Measurements from ENCODE around the gene EFHD2.
"Not testable (repeated sequence)": the region's sequence is repeated elsewhere in the genome, so short reads cannot be mapped to it uniquely, and the experiment has no call there.

The EFHD2 gene

DNA sequence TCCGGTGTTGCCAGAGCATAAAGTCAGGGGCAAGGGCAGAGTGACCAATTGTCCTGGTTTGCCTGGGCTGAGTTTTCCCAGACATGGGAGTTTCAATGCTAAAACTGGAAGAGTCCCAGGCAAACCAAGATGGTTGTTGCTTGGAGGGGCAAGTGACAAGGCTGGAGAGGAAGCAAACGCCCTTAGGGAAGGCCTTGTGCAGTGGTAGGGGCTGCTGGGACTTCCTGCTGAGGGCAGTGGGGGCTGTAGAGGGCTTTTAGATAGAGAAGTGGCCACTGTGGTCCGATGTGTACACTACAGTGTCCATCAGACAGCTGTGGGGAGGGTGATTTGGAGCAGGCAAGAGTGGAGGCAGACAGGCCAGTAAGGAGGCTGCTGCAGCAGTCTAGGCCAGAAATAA is 39.9 kb downstream of the EFHD2 start:
- in situ Hi-C loops (cut with MboI; ENCODE audit: low sequenced_read_pairs) = no loop called here

DNA sequence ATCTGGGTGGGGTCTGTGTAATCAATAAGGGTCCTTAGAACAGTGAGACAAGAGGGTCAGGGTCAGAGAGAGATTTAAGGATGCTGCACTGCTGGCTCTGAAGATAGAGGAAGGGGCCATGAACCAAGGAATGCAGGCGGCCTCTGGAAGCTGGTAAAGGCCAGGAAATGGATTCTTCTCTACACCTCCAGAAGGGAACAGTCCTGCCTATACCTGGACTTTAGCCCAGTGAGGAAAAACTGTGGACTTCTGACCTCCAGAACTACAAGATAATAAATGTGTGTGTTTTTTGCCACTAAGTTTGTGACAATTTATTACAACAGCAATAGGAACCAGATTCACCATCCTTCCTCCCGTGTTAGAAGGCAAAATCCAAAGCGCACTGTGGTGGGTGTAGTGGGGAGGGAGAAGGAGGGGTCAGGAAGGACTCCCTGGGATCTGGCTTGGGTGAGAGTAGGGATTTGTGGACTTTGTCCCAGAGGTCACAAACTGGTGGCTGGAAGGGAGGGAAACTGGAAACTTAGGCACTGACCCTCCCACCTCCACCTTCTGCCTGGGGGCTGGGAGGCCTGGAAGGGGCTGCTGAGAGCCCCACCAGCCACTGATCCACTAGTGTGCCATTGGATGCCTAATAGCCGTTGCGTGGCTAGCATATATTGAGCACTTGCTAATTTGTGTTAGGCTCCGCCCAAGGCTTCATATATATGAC is 41.5 kb downstream of the EFHD2 start:
- in situ Hi-C loops (cut with MboI; ENCODE audit: low sequenced_read_pairs) = no loop called here

DNA sequence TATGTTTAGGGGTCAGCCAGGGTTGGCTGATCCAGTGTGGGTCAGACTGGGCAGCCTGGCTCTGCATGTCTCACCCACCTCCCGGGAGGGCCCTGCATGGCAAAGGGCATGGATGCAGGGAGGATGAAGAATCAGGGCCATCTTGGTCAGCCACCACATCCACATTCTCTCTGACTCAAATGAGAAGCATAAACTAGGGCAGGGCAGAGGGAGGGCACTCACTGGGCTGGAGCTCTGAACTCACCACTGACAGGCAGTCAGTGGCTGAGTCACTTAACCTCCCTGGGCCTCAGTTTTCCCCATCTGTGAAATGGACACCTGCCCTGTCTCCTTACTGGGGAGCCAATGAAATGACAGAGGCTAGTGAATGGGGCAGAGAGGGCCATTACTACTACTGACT is 42.5 kb downstream of the EFHD2 start:
- in situ Hi-C loops (cut with MboI; ENCODE audit: low sequenced_read_pairs) = no loop called here

DNA sequence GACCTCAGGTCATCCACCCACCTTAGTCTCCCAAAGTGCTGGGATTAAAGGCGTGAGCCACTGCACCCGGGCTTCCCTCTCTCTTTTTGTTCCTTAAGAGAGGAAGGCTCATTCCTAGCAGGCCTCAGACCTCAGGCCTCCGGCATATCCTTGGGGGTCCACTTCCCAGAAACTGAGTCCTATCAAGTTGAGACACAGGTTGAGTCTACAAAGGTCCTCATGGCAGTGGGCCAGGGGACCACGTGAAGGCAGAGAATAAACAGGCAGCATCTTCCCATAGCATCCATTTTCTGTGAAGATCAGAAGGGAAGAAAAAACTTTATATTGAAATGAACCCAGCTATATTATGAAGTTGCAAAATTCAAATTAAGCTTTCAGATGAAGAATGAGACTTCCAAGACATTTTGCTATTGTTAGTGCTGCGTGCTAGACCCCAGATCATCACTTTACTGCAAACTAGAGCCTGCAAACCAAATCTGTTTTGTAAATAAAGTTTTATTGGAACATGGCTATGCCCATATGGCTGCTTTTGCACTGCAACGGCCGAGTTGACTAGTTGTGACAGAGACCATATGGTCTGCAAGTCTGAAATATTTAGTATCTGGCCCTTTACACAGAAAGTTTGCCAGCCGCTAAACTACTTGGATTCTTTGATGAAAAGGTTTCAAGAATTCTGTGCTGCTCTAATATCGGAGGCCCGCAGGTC is 43.3 kb downstream of the EFHD2 start:
- in situ Hi-C loops (cut with MboI; ENCODE audit: low sequenced_read_pairs) = no loop called here

DNA sequence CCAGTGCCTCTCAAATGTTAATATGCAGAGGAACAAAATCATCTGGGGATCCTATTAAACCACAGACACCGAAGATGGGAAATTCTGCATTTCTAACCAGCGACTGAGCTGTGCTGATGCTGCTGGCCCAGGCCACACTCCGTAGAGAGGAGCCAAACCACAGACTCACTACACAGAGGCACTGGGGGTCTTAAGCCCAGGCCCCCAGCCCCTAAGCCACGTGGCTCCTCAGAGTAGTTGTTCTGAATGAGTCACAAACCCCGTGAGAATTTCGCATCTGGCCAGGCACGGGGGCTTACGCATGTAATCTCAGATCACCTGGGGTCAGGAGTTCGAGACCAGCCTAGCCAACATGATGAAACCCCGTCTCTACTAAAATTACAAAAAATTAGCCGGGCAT is 44.0 kb downstream of the EFHD2 start:
- in situ Hi-C loops (cut with MboI; ENCODE audit: low sequenced_read_pairs) = no loop called here

DNA sequence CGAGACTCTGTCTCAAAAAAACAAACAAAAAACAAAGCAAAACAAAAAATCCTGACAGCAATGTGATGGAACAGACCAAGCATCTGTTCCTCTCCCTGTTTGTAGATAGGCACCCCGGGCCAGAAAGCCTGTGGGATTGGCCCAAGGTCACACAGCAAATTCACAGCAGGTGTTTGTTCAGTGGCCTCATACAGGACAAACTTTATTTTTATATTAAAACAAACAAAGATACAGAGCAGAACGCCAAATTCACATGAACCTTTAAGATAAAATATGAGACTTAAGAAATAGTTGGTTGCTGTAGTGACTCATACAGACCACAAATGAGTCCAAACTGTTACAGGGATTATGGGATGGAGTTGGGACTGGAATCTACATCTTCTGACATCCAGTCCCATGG is 44.6 kb downstream of the EFHD2 start:
- in situ Hi-C loops (cut with MboI; ENCODE audit: low sequenced_read_pairs) = no loop called here

DNA sequence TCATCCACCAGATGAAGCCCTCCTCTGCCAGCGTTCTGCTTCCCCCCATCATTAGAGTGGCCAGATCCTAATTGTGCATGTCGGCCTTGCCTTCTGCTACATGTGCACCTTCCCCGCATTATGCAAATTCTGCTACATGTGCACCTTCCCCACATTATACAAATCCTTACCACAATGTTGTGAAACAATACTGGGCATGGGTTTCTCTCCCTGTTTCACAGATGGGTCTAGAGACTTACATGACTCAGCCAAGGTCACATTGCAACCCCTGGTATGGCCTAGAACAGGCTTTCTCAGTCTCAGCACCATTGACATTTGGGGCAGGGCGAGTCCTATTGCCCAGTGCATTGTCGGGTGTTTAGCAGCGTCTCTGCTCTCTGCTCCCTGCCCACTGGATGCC is 45.8 kb downstream of the EFHD2 start:
- in situ Hi-C loops (cut with MboI; ENCODE audit: low sequenced_read_pairs) = no loop called here

DNA sequence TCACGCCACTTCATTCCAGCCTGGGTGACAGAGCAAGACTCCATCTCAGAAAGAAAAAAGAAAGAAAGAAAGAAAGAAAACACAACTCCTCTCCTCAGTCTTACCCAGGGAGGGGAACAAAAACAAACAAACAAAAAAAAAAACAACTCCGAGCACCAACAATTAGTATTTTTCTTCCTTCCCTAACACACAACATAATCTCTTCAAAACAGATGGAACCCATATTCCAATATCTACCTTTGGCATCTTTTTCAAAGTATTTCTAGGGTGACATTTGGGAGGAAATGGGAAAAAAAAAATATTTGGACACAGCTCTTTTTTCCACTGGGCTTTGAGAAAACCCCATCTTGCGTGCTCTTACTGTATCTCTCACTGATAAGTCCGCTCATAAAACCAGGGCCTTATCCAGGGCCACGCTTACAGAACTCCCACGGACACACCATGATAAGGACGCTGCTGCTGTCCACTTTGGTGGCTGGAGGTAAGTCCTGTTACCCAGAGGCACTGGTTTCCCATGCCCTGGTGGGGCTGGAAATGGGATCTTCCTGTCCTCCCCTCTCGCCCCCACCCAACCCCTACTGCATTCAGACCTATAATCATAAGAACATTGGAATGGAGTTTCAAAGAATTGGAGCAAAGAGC is 46.7 kb downstream of the EFHD2 start, which contains the start of gene CELA2A:
TSS of gene CELA2A (plus strand) at position 420 of the 642 bp plus-strand sequence. CDS start at position 442, 22 bp downstream.
- in situ Hi-C loops (cut with MboI; ENCODE audit: low sequenced_read_pairs) = no loop called here

DNA sequence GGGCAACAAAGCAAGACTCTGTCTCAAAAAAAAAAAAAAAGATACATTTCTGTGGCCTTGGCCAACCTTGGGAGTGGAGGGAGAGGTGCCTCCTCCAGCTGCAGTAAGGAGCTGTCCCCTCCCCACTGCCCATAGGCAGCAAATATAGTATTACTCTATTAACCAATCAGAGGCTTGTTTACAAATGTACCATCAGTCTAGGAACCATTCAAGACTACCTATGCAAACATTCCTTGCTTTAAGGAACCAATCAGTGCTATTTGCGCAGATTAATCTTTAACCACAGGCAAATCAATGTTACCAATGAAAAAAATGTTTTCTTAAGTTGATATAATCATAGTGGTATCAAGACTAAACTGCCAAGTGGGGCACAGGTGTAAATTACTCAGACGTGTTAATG is 47.9 kb downstream of the EFHD2 start:
- in situ Hi-C loops (cut with MboI; ENCODE audit: low sequenced_read_pairs) = no loop called here

DNA sequence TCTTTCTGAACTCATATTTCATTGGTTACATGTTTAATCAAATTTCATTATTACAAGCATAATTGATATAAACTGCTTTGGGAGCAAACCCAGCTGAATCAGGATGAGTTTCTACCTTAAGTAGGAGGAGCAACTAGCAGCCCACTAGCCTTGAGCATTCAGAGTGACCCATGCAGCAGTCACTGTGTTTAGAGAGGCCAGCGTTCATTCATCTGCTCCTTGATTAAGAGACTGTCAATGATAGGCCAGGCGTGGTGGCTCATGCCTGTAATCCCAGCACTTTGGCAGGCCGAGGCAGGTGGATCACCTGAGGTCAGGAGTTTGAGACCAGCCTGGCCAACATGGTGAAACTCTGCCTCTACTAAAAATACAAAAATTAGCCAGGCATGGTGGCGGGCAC is 48.7 kb downstream of the EFHD2 start:
- in situ Hi-C loops (cut with MboI; ENCODE audit: low sequenced_read_pairs) = not testable (repeated sequence)

DNA sequence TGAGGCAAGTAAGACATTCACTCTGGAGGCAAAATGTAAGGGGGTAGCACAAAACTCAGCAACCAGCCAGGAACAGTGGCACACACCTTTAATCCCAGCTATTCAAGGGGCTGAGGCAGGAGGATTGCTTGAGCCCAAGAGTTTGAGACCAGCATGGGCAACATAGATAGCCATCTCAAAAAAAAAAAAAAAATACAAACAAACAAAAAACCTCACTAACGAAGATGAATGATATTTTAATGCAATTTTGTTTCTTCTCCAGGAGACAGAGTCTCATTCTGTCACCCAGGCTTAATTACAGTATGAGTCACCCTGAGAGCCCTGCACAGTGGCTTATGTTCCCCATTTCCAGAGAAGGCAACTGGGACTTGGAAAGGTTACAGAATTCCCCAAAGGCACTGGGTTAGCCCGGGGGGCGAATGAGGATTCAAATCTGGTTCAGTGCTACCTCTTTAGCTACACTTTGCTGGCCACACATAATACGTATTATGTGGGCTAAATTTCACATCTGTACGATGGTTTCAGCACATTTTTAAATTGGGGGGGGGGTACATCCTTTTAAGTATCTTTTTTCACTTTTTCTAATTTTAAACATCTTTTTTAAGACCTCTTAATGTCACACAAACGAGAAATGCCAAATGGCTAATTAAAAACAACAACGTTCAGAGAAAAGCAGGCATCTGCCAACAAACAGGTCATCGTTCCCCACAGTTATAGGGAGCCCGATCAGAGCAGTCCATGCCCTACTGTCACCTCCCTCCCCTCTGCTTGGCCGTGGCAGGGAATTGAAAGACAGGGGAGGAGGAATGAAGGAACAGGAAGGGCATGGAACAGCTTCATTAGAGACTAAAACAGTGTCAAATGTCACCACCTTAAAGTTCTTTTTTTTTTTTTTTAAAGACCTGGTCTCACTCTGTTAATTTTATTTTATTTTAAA is 50.4 kb downstream of the EFHD2 start:
- in situ Hi-C loops (cut with MboI; ENCODE audit: low sequenced_read_pairs) = no loop called here

DNA sequence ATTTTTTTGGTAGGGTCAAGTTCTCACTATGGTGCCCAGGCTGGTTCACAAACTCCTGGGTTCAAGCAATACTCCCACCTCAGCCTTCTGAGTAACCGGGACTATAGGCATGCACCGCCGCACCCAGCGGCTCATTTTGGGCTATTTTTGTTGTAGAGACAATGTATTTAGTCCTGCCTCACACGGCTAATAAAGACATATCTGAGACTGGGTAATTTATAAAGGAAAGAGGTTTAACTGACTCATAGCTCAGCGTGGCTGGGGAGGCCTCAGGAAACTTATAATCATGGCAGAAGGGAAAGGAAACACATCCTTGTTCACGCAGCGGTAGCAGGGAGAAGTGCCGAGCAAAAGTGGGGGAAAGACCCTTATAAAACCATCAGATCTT is 51.0 kb downstream of the EFHD2 start:
- in situ Hi-C loops (cut with MboI; ENCODE audit: low sequenced_read_pairs) = no loop called here

DNA sequence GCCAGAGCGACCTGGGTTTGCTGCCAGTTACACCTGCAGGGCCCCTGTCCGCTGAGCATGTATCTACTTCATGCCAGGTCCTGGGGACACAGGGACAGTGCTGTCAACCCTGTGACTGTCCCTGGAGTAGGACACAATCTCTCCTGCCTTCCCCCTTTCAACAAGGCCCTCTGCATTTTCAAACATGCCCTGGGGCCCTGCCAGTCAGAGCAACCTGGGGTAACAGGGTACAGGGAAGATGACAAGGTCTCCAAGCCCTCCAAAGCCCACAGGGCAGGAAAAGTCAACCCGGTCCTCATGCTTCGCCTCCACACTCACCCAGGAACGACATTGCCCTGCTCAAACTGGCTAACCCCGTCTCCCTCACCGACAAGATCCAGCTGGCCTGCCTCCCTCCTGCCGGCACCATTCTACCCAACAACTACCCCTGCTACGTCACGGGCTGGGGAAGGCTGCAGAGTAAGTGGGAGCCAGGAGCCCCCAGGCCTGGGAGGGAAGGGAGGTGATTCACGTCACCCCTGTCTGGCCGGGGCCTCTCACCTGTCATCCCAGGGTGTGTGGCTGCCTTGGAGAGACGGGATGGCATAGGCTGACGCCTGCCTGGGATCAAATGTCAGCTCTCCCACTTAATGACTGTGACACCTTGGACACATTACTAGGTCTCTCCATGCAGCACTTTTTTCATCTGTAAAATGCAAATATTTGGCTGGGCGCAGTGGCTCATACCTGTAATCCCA is 53.5 kb downstream of the EFHD2 start:
- in situ Hi-C loops (cut with MboI; ENCODE audit: low sequenced_read_pairs) = not testable (repeated sequence)

DNA sequence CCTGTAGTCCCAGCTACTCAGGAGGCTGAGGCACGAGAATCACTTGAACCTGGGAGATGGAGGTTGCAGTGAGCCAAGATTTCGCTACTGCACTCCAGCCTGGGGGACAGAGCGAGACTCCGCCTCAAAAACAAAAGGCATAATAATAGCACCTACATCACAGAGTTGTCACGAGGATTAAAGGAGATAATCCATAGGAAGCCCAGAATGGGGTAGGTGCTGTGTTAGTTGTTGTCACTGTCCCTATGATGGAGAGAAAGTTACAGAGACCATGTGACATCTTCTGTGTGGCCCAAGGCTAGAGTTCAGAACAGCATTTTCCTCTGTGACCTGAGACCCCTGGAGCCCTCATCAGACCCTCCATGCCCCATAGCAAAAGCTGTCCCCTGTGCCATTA is 54.2 kb downstream of the EFHD2 start:
- in situ Hi-C loops (cut with MboI; ENCODE audit: low sequenced_read_pairs) = not testable (repeated sequence)

DNA sequence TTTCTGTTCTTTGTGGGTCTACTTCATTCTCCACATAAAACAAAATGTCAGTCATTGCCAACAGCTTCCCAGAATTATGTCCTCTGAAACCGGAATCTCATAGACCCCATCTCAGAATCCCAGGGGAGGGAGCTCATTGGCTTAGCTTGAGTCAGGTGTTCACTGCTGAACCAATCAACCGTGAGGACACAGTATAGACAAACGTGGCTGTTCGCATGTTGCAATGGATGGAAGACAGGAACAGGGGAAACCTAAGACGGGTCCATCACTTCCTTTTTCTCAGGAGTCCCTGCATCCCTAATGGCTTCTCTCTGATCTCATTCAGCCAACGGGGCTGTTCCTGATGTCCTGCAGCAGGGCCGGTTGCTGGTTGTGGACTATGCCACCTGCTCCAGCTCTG is 56.0 kb downstream of the EFHD2 start:
- in situ Hi-C loops (cut with MboI; ENCODE audit: low sequenced_read_pairs) = no loop called here

DNA sequence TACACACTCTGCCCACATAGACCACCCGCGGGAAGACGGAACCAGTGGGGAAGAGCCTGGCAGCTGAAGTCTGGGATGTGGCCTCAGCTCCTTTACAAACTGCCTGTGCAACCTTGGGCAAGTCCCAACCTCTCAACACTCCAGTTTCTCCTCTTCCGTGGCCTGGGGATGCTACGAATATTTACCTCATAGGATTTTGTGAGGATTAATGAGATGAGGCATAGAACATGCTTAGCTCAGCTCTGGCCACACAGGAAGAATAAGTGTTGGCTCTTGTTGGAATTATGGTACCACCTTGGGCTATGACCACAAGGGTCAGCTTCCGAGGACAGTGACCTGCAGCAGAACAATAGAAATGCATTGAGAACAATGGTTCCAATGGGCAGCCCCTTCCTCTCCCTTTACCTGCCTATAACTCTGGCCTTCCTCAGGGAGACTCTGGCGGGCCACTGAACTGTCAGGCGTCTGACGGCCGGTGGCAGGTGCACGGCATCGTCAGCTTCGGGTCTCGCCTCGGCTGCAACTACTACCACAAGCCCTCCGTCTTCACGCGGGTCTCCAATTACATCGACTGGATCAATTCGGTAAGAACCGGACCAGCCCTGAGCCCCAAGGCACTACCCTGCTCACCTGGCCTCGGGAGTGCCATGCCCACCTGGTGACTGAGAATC is 57.4 kb downstream of the EFHD2 start:
- in situ Hi-C loops (cut with MboI; ENCODE audit: low sequenced_read_pairs) = not testable (repeated sequence)

DNA sequence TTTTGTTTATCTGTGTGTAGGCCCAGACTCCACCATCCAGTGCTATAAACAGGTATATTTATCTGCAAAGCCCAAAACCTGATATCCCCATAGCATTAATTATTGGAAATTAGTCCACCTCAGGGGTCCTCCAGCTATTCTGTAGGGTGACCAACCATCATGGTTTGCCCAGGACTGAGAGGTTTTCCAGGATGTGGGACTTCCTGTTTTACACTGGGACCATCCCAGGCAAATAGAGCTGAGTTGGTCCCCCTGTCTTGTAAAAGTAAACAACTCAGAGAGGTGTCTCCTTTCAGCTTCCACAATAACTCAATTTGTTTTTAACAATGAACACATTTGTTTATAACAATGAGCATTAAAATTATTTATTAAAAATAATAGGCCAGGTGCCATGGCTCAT is 58.5 kb downstream of the EFHD2 start:
- in situ Hi-C loops (cut with MboI; ENCODE audit: low sequenced_read_pairs) = no loop called here

DNA sequence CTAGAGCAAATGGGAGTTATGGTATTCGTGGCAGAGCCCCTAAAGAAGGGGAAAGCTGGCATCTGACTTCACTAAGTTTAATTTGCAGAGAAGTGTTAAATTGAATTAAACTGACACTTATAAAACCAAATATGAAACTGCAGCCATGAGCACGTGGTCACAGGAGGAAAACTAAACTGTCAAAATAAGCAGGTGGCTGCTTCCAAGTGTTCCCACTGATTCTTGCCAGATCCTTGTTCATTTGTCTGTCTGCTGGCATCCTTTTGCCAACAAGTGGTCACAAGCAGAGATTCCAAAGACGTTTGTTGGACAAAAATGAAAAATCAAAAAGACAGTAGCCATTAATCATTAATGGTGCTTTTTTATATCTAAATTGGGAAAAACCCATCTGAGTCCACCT is 59.7 kb downstream of the EFHD2 start:
- in situ Hi-C loops (cut with MboI; ENCODE audit: low sequenced_read_pairs) = no loop called here

DNA sequence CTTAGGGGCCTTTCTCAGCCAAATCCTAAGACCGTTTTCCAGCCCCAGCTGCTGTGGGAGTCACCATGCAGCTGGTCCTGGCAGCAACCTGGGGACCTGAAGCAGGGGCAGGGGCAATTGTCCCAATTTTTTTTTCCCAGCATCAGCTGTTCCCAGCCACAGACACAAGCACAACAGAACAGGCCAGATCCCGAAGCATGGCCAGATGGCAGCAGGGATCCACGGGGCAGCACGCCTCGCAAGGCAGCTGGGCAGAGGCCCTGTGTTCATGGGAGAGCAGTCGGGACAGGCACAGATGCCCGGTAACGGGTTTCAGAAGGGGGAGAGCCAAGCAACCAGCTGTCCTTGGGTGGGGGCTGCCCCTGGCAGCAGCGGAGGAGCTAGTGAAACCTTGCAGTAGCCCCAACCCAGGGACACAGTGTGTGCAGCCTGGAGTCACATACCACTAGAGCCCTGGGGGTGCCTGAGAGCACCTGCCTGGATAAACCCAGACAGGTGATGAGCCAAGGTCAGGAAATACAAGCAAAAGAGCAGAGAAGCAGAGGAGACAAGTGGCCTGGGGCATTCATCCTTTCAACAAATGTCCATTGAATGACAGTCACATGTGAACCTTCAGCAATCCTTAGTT is 60.2 kb downstream of the EFHD2 start:
- in situ Hi-C loops (cut with MboI; ENCODE audit: low sequenced_read_pairs) = not testable (repeated sequence)
